ES-I3 (cell line): ENCODE measurements around the gene FCRLA.
A peak's percentile ranks its signal among the peaks of the same experiment; 100 is the strongest.
"Not testable (repeated sequence)": the region's sequence is repeated elsewhere in the genome, so short reads cannot be mapped to it uniquely, and the experiment has no call there.

Source experiments
- H3K36me3 ChIP-seq: 2 replicates; pipeline ENCODE4 v1.6.1; 2013; ENCODE audit warnings: mild to moderate bottlenecking, low read length, control low read depth, moderate library complexity; ENCODE audit not compliant: insufficient read depth
- H3K4me1 ChIP-seq: 2 replicates; pipeline ENCODE4 v1.6.1; 2013; ENCODE audit warnings: mild to moderate bottlenecking, control low read depth, low read length; ENCODE audit not compliant: insufficient read depth
- H3K9ac ChIP-seq: 2 replicates; pipeline ENCODE4 v1.6.1; 2013; ENCODE audit warnings: low read depth, mild to moderate bottlenecking, low read length, moderate library complexity
- H3K9me3 ChIP-seq: 2 replicates; pipeline ENCODE4 v1.6.1; 2013; ENCODE audit warnings: mild to moderate bottlenecking, low read length, moderate library complexity; ENCODE audit not compliant: control insufficient read depth, insufficient read depth

FCRLA gene

GRCh38 chr1:161721738-161722343 lies 14.8 kb downstream of the FCRLA start:
- no peaks in the 10 kb centered on the region for H3K4me1 ChIP-seq
- no peaks in the 10 kb centered on the region for H3K9me3 ChIP-seq
- H3K9ac ChIP-seq: no peak overlapping the region
- H3K36me3 ChIP-seq: no peaks in the 10 kb centered on the region

DNA sequence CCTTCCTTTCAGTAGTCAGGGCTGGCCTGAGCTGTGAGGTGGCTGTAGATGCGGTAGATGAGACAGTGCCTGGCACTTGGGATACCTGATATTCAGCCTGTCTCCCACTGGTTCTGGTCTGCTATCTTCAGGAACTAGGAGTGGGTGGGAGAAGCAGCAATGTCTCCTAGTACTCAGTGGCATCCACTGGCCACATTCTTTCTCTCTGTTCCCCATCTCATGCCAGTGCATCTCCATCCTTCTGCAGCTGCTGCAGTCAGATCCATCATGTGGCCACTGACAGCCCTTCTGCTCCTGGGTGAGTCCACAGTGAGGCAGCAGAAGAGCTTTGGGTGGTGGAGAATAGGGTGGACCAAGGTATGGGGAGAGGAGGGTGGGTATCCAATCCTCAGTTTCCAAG lies 15.4 kb downstream of the FCRLA start:
- no peak overlapping the region for H3K9ac ChIP-seq
- H3K36me3 ChIP-seq: no peaks in the 10 kb centered on the region
- H3K4me1 ChIP-seq: no peaks in the 10 kb centered on the region
- no peaks in the 10 kb centered on the region for H3K9me3 ChIP-seq

DNA sequence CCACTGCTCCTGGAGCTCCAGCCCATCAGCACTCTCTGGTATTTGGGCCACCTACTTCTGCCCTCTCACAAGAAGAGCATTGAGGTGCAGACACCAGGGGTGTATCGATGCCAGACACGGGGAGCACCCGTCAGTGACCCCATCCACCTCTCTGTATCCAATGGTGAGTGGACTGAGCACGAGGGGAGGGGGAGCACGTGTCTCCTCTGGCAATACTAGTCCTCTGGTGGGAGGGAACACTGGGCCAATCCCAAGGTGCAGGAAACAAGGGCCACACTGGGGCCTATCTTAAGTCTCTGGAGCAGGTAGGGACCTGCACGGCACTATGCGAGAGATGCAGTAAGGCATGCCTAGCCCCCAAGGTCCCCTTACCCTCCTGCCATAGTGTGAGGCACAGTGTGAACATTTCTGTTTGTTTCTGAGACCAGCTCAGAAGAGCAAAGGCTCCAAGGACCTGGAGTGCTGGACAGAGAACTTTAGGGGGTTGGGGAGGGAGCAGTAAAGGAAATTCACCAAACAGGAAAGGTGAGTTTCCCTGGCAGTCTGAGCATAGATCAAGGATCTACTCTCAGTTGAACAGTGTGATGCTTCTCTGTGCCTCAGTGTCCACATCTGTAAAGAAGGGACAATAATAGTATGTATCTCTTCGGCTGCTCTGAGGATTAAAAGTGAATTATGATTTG lies 16.6 kb downstream of the FCRLA start:
- no peaks in the 10 kb centered on the region for H3K9me3 ChIP-seq
- H3K4me1 ChIP-seq: no peaks in the 10 kb centered on the region
- no peaks in the 10 kb centered on the region for H3K36me3 ChIP-seq

DNA sequence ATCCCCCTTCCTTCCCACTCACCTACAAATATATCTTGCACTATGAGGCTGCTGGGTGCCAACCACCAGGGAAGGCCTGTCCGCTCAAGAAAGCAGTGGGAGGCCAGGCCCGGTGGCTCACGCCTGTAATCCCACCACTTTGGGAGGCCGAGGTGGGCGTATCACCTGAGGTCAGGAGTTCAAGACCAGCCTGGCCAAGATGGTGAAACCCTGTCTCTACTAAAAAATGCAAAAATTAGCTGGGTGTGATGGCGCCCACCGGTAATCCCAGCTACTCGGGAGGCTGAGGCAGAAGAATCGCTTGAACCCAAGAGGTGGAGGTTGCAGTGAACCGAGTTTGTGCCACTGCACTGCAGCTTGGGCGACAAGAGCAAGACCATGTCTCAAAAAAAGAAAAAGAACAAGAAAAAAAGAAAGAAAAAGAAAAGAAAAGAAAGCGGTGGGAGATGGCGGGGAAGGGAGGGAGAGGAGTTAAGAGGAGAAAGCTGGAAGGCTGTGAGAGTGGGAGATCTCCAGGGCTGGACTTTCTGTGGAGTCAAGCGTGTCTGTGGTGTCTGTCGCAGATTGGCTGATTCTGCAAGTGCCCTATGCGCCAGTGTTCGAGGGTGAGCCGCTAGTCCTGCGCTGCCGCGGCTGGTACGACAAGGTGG lies 18.4 kb downstream of the FCRLA start:
- not testable (repeated sequence) for H3K36me3 ChIP-seq, H3K9me3 ChIP-seq, H3K4me1 ChIP-seq
- peak overlapping the region; percentile 82; the same call in 1 of the 2 replicates for H3K9ac ChIP-seq

More for the DNA sequence above, 16.6 kb downstream of the FCRLA start:
- H3K9ac ChIP-seq: no peak overlapping the region

- Histone ChIP-seq H3K9ac (peak overlapping the region; percentile 82), H3K9me3 (no peaks in the 10 kb centered on the region), H3K36me3 (no peaks in the 10 kb centered on the region), H3K4me1 (no peaks in the 10 kb centered on the region)
Observed at GRCh38 chr1:161725908-161726472, 19.0 kb downstream of the FCRLA start.

DNA sequence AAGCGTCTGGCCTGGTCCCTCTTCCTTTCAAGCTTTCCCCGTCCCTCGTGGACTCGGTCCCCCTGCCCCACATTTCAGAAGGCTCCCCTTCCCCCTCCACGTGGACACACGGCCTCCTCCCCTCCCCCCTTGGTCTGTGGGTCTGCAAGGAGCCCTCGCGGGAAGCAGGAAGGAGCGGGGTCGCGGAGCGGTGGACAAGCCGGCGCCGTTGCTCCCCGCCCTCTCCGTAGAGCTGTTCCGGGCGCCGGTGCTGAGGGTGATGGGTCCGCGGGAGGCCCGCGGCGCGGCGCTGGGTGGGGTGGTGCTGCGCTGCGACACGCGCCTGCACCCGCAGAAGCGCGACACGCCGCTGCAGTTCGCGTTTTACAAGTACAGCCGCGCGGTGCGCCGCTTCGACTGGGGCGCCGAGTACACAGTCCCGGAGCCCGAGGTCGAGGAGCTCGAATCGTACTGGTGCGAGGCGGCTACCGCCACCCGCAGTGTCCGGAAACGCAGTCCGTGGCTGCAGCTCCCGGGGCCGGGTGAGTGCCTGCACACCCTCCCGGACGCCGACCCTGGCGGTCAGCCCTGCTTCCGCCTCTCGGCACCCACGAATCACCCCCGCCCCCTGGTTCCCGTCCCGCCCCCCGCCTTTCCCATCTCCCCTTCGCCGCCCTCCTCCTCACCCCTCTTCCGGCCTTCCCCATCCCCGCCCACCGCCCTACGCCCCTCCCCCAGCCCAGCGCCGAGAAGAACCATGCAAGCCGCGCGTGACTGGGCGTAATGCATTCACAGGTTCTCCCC lies 19.6 kb downstream of the FCRLA start:
- H3K9ac ChIP-seq: peak overlapping the region; percentile 93
- H3K9me3 ChIP-seq: no peaks in the 10 kb centered on the region
- no peaks in the 10 kb centered on the region for H3K4me1 ChIP-seq
- no peaks in the 10 kb centered on the region for H3K36me3 ChIP-seq

GRCh38 chr1:161727256-161727924 lies 20.4 kb downstream of the FCRLA start:
- peak overlapping the region; percentile 93 for H3K9ac ChIP-seq
- no peaks in the 10 kb centered on the region for H3K9me3 ChIP-seq
- no peaks in the 10 kb centered on the region for H3K4me1 ChIP-seq
- no peaks in the 10 kb centered on the region for H3K36me3 ChIP-seq

DNA sequence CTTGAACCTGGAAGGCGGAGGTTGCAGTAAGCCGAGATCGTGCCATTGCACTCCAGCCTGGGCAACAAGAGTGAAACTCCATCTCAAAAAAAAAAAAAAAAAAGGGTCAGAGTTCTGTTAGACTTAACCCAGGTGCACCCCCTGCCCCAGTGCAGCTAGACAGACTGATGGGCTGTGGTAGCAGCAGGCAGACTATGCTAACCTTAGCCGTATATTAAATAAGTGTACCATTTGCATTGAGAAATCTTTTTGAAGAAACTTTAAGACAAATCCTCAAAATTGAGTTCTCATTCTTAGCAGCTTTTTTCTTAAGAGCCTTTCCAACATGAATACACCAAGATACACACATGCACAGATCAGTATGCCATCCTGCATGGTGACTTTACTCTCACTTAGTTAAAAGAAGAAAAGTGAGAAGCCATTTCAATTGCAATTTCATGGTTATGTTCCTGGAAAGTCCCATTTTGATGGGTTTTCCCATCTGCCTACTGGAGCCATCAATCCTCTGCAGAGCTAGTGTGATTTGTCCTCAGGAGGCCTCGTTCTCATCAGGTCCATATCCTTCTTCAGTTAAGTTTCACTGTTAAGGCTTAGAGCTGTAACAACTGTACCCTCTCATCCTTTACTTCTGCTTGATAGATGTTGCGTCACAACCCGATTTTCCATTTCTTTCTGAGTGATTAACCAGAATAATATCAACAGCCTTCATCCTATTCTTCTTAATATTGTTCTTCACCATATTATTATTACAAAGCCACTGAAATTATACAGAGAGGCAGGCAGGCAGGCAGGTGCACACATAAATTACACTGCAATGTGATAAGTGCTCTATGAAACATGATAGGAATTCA lies 21.6 kb downstream of the FCRLA start:
- H3K9me3 ChIP-seq: no peaks in the 10 kb centered on the region
- no peaks in the 10 kb centered on the region for H3K4me1 ChIP-seq
- no peak overlapping the region for H3K9ac ChIP-seq
- no peaks in the 10 kb centered on the region for H3K36me3 ChIP-seq

DNA sequence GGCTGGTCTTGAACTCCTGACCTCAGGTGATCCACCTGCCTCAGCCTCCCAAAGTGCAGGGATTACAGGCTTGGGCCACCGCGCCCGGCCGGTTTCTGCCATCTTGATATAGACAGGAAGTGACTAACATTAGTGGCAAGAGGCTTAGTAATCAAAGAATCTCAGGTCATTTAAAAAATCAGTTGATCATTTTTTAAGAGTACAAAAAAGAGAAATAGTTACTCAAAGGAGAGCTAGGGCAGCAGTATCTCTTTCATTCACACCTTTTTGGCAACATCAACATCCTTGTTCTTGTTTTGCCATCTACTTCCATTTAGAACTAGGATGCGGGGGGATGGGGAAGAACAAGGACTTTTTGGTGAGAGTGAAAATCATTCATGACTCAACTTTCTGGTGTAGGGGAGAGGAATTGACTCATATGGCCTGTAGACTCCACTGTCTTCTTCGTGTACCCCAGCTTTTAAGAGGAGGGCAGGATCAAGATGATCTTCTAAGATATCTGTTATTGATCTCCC lies 23.1 kb downstream of the FCRLA start:
- H3K9ac ChIP-seq: no peak overlapping the region
- no peaks in the 10 kb centered on the region for H3K9me3 ChIP-seq
- H3K4me1 ChIP-seq: no peaks in the 10 kb centered on the region
- H3K36me3 ChIP-seq: no peaks in the 10 kb centered on the region

DNA sequence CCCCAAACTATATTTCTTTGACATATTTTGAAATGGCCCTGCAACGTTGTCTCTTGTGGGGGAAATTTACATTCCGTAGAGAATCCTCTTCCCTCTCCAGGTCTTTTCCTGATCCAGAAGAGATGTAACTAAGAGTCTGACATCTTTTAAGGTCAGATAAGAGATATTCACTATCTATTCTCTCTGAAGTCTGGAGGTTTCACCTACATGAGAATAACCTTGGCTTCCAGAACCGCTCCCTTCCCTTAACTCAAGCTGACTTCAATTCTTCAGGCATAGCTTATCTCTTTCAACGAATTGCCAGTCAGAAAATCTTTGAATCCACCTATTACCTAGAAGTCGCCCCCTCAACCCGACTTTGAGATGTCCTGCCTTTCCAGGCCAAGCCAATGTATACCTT lies 24.2 kb downstream of the FCRLA start:
- Histone ChIP-seq H3K4me1 (peaks cover 4% of the 10 kb centered on the region), H3K36me3 (no peaks in the 10 kb centered on the region), H3K9me3 (no peaks in the 10 kb centered on the region), H3K9ac (no peak overlapping the region)

DNA sequence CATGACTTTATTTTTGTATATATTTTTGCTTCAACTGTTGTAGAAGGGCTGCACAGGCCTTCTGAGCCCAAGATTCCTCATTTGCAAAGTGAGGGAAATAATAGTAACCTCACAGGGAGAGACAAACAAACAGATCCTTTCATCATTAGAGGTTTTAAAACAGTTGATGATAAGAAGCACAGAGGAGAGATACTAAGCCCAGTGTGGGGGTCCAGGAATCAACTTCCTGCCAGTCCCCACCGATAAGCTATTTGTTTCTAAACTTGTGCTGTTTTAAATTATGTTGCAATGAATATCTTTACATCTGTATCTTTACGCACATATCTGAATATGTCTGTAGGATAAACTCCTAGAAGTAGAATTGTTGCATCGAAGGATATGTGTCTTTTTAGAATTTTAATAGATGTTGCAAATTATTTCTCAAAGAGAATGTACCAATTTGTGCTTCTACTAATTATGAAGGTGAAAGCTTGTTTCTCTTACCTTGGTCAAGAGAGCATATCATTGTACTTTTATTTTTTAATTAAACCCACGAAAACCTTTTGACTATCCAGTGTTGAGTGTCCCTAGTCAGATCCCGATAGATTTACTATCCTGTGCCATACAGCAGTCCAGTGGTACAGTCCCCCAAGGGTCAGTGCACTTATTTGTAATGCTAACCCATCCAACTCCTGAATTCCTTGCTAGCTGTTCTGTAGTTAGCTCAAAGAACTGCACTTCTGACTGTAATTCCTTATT lies 25.1 kb downstream of the FCRLA start:
- Histone ChIP-seq H3K4me1 (peaks cover 11% of the 10 kb centered on the region), H3K9ac (no peak overlapping the region), H3K9me3 (no peaks in the 10 kb centered on the region), H3K36me3 (no peaks in the 10 kb centered on the region)

DNA sequence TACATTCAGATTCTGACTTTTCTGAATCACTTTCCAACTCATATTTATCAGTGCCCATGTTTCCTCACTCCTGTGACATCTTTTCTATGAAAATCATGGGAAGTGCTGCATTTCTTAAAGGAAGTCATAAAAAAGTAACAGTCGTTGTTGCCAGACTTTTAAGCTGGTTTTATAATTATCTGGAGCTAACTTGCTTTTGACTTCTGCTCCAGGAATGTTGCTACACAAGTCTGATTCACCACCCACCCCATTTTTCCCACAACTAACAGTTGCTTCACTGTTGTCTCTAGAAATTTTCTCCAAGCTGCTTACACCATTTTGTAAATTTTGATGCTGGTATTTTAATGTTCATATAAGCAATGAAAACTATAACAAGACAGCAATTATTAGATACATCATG lies 26.5 kb downstream of the FCRLA start:
- no peaks in the 10 kb centered on the region for H3K36me3 ChIP-seq
- H3K4me1 ChIP-seq: peaks cover 16% of the 10 kb centered on the region
- no peaks in the 10 kb centered on the region for H3K9me3 ChIP-seq
- no peak overlapping the region for H3K9ac ChIP-seq
